Measurements from ENCODE around the gene GNB2. TPM values are rescaled to one million over a fixed set of nuclear protein-coding genes. Genes with fewer than 3 reads are reported as not detected.

Gene GNB2
- total and polyA plus RNA-seq, 2 of the 8 experiments (the other 6 are each of a cell fraction or from before 2014, with no cell fraction given): 157 to 260 TPM

DNA sequence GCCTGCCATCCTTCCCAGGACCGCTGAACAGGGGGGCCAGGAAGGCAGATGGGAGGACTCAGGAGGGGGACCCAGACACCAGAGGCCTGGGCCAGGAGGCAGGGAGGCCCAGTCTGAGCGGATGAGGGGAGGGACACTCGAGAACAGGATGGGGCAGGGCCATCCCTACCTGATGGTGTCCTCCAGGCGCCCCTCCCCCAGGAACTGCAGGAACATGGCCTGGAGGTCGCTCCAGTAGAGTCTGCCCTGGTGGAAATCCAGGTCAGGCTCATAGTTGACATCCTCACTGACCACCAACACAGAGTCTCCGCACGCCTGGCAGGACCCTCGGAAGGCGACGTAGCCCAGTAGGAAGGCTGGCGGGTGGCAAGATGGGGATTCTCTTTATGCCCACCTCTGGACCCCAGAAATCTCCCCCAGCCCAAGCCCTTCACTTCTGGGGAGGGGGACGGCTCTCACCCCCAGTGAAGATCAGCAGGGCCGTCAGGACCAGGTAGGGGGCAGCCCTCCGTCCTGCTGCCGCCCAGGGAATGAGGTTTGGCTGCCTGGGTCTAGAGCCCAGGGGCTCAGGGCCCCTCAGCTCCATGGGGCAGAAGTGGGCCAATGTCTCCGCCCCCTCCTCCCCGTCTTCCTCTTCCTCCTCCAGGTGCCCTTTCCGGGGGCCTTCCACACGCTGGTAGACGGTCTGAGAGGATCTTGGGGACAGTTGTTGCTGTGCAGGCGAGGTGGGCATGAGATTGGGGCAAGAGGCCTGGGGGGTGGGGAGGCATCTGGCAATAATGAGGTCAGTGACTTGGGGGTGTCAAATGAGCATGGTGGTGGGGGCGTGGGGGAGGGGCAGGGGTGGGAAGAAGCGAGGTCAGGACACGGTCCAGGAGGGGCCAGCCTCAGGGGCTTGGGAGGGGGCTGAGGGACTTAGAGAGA, 32.8 kb upstream of the GNB2 start:
- no peak overlapping the region for H3K4me2 ChIP-seq (ENCODE audit: insufficient read depth in 1 of 2, low read depth in 2 of 2, low read length in 2 of 2)
- H3K4me1 ChIP-seq (replicated peaks in 1 of 4; ENCODE audit: control insufficient read depth in 3 of 4, insufficient read depth in 4 of 4, low read length in 3 of 4): peaks cover 0 to 25% (median 16%) of the 10 kb centered on the region in 4 experiments; a peak in 6 of 7 replicates
- no peak overlapping the region for H4K8ac ChIP-seq (ENCODE audit: extremely low read depth, insufficient read depth, low read length)
- no peak overlapping the region for H3K23ac ChIP-seq (ENCODE audit: insufficient read length)
- peak overlapping the region; percentile 50; the same call in 1 of the 2 replicates for H2BK12ac ChIP-seq (ENCODE audit: low read depth, low read length)
- H3K18ac ChIP-seq (ENCODE audit: extremely low read depth, low read length): no peak overlapping the region; the same call in 1 of the 2 replicates
- no peak overlapping the region for H2BK20ac ChIP-seq (ENCODE audit: low read length)
- H2BK5ac ChIP-seq (ENCODE audit: low read depth, low read length): 0 out of 2 replicates have a peak overlapping the region, but pooled peaks have one; percentile 24
- no peak overlapping the region for H3K14ac ChIP-seq (ENCODE audit: insufficient read length)
- H3K4me3 ChIP-seq (ENCODE audit: extremely low read depth in 1 of 4, insufficient read depth in 2 of 4, low read depth in 3 of 4, low read length in 4 of 4): no peak overlapping the region
- CTCF ChIA-PET (ENCODE audit: partially characterized antibody): interaction anchor here (0.6 to 3.9 kb wide), 8 partner anchors 11 to 725 kb away, joined by 3 to 28 read pairs (median 3); partner anchors contain the start of genes MOSPD3 and SRRT
- H3K79me2 ChIP-seq (ENCODE audit: control insufficient read depth in 1 of 2, insufficient read depth in 2 of 2, low read length in 2 of 2): no peaks in the 10 kb centered on the region
- FAIRE-seq (no peak), DNase-seq (ENCODE audit: low read depth in 1 of 2, low spot score in 2 of 2) (no peak)
- 90% methylated on average over 18 of the region's 24 CpGs; no CpG with 5 or more reads in 1 of the 2 experiments for WGBS, 2 experiments (ENCODE audit: extremely low coverage in 1 of 2, insufficient coverage in 1 of 2, insufficient read length in 1 of 2, insufficient replicate concordance in 2 of 2, low coverage in 1 of 2, low lambda C conversion rate in 2 of 2, missing lambda C conversion rate in 1 of 2)
- no peaks in the 10 kb centered on the region for H3K9me3 ChIP-seq (ENCODE audit: insufficient read depth in 2 of 2, low read depth in 1 of 2, low read length in 1 of 2)
- no peaks in the 10 kb centered on the region for H3K27me3 ChIP-seq (replicated peaks in 1 of 4; ENCODE audit: control insufficient read depth in 3 of 4, extremely low read depth in 1 of 4, insufficient read depth in 3 of 4, low read length in 3 of 4)
- H3K4ac ChIP-seq (replicated peaks; ENCODE audit: insufficient read length, low read depth, low read length): no peak overlapping the region
- no peak overlapping the region for H4K5ac ChIP-seq (ENCODE audit: insufficient read length, low read depth, low read length)
- POLR2A ChIA-PET (ENCODE audit: partially characterized antibody): interaction anchor here (0.7 to 1.8 kb wide), 4 partner anchors 8 to 14 kb away, joined by 3 to 4 read pairs (median 4); no protein-coding TSS in a partner anchor
- no peak overlapping the region for H3K27ac ChIP-seq (ENCODE audit: low read depth, low read length)
- no peak overlapping the region for H2BK15ac ChIP-seq (ENCODE audit: low read length)
- H4K20me1 ChIP-seq (replicated peaks in 1 of 2; ENCODE audit: control insufficient read depth in 1 of 2, insufficient read depth in 2 of 2, low read length in 2 of 2): no peaks in the 10 kb centered on the region
- TF ChIP-seq SIX5 (IDR thresholded peaks at IDR 0.05; ENCODE audit: low read depth, low read length): no peak
- no peak for TF ChIP-seq JUN (IDR thresholded peaks at IDR 0.05; ENCODE audit: low read depth, low read length)
- H2BK120ac ChIP-seq (replicated peaks; ENCODE audit: low read depth, low read length): no peak overlapping the region
- no peak overlapping the region for H3K56ac ChIP-seq (replicated peaks; ENCODE audit: insufficient read length, low read depth, low read length)
- H2AFZ ChIP-seq (ENCODE audit: low read length): no peak overlapping the region
- no peak overlapping the region for H4K91ac ChIP-seq (replicated peaks; ENCODE audit: insufficient read length, low read length)
- H2AK5ac ChIP-seq (ENCODE audit: low read depth, low read length): no peak overlapping the region; the same call in 1 of the 2 replicates
- H3K9ac ChIP-seq (replicated peaks in 1 of 4; ENCODE audit: extremely low read depth in 1 of 4, low read depth in 3 of 4, low read length in 3 of 4): no peak overlapping the region
- H3K23me2 ChIP-seq (ENCODE audit: low read depth, low read length): peaks cover 2% of the 10 kb centered on the region; the same call in 1 of the 2 replicates
- no peaks in the 10 kb centered on the region for H3K36me3 ChIP-seq (ENCODE audit: control insufficient read depth in 2 of 4, insufficient read depth in 4 of 4, low read length in 3 of 4)
- no peaks in the 10 kb centered on the region; the same call in 1 of the 2 replicates for H3K79me1 ChIP-seq (ENCODE audit: low read depth, low read length)
